Pulmonary artery endothelial cell (primary cell): Measurements from ENCODE around the gene DGKI. TPM values are rescaled to one million over a fixed set of nuclear protein-coding genes. Genes with fewer than 3 reads are reported as not detected.

Source experiments
- DNase-seq: peaks from one replicate; pipeline ENCODE4 v3.0.0-alpha.2; 2011; ENCODE audit warnings: low read depth, low spot score
- total RNA-seq: library from RNA; depleted of rRNA; stranded (reverse); fragments of >200 nt; gene quantifications from 2 replicates; pipeline ENCODE4 v1.2.3, GENCODE V29; 2014

The DGKI gene
- total RNA-seq, 1 donor from 2014 or later: 0.33 TPM

DNA sequence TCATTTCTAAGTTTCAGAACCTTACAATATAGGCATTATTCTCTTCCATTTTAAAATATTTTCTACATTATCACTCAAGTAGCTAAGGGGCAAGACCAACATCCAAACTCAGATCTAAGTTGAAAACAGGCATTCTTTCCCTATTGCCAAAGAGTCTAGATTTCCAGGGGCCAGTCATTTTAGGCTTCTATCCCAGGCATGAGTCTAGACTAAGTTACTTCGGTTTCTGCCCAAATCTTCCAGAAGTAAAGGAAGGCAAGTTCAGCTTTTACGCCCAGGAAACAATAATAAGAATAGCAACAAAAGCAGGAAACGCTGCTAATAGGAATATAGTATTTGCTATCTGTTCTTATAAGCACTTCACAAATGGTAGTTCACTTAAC, 189.9 kb downstream of the DGKI start:
- DNase-seq: no peak

DNA sequence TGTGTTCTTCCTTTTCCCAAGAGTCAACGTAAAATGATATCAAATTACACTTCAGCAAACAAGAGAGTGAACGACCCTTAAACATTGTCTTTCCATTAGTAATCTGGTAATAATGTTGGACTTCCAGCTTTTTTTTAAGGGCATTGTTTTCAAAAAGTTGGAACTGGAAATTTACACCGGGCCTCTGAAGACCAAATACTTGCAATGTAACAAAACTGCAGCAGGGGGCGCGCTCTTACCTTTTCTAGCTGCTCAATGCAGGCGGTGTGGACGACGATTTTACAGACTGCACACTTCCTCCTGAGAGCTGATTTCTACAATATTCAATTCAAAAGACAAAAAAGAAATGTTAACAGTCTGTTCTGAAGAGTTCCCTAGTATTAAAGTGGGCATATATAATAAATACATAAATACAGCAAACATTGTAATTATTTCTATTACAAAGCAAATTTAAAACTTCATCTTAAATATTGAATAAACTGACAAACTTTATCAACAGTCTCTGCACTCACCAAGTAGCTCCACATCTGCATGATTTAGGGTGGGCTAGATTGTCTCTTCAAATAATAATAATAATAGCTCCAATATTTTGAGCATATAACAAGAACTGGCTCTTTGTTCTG, 190.4 kb downstream of the DGKI start:
- DNase-seq: peak; percentile 52

DNA sequence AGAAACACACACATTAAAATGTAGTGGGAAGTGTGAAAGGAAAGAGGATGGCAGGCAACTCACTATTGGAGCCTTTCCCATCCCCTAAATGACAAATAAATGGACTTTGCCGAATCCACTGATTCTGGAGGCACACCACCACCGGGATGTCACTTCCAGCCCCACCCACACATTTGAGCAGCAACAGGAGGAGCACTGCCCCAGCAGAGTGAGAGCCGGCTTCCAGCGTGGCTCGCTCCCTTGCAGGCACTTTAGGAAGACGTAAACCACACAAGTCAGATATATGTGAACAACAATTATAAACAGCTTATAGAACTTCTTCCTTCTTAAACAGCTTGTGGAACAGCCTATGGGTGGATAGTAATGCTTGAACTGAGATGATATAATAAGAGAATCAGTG, 191.0 kb downstream of the DGKI start:
- DNase-seq: no peak

DNA sequence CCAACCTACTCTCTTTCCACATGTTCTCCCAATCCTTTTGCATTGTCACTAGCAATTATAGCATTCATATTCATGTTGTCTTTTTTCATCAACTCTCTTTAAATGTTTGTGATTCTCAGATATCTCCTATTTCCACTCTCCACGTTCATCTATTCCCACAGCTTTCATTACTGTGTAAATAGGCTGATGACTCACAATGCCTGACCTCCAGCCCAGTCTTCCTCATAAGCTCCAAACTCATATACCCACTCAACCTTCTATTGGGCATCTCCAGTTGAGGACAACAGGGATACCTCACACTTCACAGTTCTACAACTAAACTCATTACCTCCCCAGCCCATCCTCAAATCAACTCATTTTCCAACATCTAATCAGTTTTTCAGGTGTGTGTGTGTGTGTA, 194.1 kb downstream of the DGKI start:
- DNase-seq: no peak

DNA sequence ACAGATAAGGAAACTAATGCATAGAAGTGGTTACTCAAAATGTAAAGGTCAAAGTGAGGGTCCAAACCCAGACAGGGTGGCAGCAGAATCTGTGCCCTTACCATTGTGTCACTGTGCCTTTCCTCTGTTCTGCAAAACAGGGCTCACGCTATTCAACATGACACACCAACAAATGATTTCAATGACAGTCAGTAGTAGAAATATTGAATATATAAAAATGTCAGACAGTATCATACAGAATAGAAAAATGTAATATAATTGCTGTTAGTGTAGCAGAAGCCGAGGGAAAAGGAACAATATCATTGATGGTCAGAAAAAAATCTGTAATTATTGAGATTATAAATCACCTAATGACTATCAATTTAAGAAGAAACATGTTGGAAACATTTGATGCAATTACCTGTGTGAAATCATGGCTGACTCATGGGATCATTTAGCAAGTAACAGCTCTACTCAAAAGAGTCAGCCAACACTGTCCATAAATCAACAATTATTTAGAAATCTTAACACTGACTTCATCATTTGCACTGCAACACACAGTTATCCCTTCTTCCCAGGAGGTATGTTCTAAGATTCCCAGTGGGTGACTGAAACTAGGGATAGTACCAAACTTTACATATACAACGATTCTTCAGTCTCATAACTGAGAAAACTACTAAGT, 198.7 kb downstream of the DGKI start:
- no peak for DNase-seq

DNA sequence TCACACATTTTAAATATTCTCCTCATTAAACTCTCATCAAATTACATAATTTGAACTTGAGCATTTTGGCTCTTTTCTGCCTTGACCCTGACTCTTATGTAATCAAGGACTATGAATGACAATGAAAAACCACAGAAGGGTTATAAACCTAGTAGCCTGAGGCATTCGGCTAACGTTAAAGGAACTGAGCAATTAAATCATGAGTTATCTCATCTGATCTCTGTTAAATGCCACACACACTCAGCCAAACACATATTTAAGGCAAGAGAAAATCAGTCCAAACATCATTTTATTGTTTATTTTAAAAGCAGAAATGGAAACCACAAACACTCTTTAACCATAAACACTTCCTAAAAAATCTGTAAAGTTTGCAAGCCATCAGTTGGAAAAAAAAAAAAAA, 204.3 kb downstream of the DGKI start:
- DNase-seq: no peak

DNA sequence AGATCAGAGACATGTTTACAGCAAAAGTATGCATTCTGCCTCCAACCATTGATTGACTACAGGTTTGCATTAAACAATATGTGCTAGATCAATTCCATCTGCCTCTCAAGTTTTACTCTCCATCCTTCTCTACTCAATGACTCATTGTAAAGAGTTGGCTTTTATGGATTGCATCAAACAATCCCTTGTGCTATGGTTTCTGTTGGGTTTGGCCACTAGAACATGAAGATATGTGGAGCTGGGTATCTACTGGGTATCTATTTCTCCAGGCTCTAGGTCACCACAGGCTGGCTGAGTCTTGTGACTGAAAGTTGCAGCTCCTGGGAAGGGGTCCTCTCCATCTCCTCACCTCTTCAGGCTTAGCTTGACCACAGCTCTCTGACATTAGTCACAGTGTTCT, 204.7 kb downstream of the DGKI start:
- DNase-seq: no peak

DNA sequence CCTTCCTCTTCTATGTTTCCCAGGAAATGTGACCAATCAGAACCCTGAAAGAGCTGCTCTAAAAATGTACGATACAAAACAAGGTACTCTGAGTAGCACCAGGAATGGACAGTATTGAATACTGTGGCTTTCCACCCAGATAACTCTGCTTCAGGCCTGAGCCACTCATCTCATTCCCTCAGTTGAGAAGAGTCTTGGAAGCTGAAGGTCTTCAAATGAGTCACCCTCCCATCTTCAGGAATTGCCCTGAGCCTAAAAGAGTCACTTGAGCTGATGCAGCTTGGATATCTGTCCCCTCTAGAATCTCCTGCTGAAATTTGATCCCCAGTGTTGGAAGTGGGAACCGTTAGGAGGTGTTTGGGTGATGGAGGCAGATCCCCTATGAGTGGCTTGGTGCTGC, 210.4 kb downstream of the DGKI start:
- no peak for DNase-seq

DNA sequence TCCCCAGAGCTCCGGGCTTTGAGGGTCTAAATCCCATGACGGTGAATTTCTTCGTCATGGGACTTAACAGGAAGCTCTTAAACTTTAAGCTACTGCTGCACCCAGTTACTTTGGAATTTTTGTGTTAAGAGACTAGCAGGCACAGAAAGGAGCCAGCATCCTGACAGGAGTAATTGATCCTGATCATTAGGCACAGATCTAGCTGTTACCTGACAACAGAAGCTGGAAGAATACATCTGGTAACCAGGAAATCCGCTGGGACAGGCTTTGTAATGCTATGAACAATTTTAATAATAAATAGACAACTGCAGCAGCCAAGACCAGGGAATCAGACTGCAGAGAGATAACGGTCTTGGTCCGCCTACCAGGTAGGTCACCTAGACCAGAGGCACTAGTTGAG, 210.9 kb downstream of the DGKI start:
- DNase-seq: no peak

DNA sequence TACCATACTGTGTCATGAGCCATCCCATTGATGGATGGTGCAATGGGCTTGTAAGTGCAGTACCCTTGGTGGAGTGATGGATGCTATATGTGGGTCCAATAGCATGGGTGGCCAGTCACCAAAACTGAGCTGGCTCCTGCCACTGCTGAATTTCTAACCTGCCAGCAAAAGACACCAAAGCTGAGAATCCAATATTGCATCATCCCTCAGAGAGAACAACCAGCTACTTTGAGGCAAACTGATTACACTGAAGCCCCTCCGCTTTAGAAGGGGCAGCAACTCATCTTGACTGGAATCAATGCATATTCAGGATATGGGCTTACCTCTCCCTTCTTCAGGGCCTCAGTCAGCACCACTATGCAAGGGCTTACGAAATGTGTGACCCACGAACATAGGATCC, 211.6 kb downstream of the DGKI start:
- DNase-seq: no peak

DNA sequence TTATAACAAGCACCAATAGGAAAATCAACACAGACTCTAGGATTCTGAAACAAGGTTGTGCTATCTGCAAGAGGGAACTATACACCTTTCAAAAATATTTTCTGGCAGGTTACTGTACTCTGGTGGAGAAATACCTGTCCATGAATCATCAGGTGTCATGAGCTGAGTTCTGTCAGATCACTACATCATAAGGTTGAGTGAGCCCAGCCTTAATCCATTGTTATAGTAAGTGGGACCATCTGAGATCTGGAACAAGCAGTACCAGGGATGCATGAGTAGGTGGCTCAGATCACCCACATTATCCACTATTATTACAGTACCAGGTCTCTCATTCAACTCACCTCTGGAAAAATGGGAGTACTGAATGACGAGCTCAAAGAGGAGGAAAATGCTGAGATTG, 212.4 kb downstream of the DGKI start:
- DNase-seq: no peak

DNA sequence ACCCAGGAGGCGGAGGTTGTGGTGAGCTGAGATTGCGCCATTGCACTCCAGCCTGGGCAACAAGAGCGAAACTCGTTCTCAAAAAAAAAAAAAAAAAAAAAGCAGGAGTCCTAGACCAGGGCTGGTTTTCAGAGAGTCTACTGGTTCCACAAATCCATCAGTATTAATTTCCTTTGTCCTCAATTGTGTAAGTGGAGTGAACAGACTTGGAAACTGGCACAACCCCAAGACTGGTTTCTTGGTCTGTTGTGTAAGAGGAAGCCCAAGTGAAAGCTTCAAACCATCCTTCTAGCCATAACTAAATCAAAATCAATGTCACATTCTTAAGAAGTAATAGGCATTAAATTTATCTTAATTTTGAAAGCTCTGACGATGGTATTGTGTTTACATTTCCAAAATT, 213.6 kb downstream of the DGKI start:
- DNase-seq: no peak

DNA sequence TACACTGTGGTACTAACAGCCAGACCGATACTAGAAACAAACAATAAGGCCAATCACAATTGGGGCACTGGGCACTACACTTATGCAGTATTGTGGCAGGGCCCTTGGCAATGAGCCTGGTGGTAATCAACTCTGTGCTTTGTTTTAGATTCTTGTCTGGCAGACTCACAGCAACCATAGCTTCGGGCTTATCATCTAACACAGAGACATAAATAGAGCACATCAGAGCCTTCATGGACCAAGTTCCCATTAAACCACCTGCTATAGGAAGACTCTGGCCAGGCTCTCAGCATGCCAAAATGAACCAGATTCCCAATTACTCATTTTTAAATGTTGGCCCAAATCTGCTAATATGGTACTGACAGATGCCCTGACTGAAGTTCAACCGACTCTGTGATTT, 218.6 kb downstream of the DGKI start:
- no peak for DNase-seq

DNA sequence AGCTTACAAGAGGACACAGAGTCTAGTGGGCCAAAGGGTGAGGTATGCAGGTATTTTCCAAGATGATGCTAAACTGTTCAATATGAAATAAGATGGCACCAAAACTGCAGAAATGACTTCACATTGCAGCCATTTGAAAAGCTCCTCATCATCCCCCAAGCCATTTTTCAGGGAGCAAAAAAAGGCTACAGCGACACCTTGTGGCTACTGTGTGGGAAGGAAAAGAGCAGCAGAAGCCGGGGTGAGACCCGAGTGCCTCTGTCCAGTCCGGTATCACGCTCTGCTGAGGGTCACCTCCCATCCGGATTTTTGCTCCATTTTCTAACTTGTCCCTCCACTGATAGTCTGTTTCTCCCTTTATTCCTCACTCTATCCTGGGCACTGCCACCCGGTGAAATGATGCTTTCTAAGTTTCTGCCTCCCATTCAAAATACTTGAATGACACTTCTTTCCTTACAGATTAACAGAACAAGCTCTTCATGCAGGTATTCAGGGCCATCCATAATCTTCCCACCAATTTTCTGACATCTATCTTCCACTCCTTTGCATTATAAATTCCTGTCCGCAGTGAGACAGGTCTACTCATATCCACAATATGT, 220.2 kb downstream of the DGKI start:
- no peak for DNase-seq

DNA sequence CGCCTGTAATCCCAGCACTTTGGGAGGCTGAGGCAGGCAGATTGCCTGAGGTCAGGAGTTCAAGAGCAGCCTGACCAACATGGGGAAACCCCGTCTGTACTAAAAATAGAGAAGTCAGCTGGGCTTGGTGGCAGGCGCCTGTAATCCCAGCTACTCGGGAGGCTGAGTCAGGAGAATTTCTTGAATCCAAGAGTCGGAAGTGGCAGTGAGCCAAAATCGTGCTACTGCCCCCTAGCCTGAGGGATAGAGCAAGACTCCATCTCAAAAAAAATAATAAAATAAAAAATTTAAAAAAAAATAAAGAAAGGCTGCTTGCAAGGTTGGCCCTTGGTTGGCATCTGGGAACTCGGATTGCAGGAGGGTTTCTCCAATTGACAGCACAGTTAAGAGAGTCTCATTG, 221.6 kb downstream of the DGKI start:
- DNase-seq: no peak

DNA sequence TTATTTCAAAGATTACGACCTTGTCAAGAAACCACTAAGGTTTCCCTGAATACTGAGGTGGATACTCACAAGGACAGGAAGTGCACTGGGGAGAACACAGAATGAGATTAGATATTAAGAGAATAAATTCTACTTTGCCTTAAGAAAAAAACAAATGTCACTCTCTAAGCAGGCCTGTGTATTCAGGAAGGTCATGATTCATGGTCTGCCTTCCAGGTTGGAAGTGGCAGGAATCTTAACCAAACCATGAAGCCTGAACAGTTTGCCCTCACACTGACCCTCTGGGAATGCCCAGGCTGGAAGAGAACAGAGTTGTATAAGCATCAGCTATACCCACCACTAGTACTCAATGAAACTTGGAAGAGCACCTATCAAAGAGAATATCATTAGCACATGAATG, 227.6 kb downstream of the DGKI start:
- DNase-seq: no peak

DNA sequence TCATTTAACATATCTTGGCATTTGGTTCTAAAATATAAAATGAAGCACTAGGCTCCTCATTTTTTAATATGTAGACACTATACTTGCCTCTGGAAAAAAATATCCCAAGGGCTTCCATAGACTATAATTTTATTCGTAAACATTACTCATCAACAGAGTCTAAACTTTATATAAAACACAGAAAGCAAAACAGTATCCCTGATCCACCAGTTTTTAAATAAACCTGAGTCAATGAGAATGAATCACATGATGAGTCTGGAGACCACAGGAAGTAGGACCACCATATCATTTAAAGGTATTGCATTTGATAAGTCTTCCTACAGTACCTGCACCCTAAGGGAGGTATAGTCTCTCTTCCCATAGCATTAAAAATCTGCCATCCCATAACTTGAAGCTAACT, 228.0 kb downstream of the DGKI start:
- DNase-seq: no peak

DNA sequence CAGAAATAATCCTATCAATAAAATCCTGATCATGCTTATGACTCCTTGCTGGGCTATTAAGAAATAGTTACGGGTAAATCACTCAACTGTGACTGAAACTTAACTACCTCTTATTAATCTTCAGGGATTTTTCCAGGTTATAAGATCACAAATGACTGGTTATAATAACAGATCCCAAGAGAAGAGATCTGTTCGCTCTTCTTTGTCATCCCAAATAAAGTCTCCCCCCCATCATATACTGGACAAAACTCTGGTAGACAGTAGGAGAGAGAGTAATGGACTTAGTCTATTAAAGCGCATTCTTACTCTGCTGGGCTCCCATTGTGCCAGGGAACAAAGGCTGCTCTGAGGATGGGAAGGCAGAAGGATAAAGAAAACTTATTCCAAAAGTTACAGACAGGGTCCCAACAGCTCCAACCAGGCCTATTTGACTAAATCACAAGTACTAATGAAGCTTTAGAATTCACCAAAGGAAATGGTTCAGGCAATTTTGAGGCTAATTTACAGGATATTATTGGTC, 233.7 kb downstream of the DGKI start:
- DNase-seq: no peak

DNA sequence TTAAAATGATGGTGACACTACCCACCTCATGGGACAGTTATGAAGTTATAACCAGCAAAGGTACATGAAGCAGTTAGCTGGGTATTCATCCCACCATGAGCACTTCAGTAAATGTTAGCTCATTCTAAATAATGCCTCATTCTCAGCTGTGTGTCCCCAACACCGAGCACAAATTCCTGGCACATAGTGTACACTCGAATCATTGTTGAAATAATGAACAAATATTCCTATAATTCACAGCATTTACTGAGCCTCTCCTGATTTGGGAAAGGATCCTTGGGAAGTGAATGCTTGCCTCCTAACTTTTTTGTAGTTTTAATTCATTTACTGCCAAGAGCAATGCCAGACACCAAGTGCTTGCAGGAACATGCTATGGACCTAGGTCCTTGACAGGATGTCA, 235.2 kb downstream of the DGKI start:
- DNase-seq: no peak

DNA sequence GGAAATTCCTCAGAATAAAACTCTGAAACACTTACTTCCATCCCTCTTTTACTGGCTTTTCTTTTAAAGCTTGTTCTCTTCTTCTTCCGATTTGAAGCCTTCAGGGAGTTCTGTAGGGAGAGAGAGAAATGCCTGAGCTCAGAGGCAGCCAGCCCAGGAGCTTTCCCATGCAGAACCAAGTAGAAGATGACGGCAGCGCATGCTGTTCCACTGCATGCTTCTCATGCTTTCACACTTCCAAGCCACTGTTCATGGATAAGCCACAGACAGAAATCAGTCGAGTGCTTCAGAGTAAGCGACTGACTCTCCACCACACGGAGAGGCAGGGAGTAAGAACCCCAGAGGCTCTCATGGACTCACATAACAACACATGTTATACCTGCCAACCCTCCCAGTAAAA, 237.3 kb downstream of the DGKI start:
- no peak for DNase-seq

DNA sequence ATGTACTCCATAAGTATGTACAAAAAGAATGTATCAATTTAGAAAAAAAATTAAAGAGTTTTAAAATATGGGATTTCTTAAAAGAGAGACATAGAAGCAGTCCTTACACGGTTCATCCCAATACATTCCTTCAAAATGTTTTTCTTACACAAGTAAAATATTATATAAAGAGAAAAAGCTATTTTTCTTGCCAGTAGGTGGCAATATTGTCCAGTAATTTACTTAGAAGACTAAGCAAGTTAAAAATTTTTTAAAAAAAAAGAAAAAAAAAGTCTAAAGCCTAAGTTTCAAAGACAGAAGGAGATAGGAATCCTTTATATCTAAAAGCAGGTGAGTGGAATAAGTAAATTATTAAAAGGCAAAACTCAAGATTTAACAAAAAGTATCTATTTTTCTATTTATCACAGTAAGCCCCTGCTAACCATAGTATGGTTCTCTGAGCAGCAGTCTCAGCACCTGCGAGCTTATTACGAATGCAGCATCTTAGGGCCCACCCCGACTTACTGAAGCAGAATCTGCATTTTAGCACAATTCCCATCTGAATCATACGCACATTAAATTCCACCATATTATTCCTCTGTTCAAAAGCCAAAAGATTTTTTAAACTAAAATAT, 240.6 kb downstream of the DGKI start:
- no peak for DNase-seq

DNA sequence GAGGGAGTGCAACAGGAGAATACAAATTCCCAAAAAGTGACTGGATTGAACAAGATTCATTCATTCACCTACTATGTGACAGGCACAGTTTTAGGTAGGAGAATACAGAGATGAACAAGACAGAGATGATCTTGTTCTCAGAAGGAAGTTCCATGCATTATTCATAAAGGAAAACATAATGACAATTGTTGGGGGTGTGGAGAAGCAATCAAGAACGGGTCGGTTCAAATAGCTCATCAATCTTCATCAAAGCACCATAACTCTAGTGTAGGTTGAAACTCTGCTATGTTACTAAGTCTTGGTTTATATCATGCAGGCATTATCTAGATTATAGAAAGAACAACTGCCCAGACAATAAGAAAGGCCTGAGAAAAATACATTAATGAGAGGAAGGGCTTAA, 243.7 kb downstream of the DGKI start:
- no peak for DNase-seq

DNA sequence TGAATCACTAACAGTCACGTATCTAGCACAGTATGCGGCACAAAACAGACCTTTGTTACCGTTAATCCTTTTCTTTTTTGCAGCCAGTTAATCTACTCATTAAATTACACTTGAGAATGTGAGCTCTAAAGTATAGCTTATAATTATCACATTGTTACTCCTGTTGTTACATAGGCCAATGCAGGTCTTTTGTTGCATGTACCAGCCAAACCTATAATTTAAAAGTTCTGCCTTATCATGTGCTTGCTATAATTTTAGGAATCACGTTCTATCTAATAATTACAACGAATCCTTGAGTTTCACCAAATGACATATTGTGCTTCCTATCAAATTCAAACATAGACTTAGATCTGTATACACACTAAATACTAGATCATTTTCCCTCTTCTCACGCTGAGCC, 245.1 kb downstream of the DGKI start:
- no peak for DNase-seq
